ENCODE data around the gene OR4F6. TPM values are rescaled to one million over a fixed set of nuclear protein-coding genes. Genes with fewer than 3 reads are reported as not detected.
"Not testable (repeated sequence)": the region's sequence is repeated elsewhere in the genome, so short reads cannot be mapped to it uniquely, and the experiment has no call there.

OR4F6 gene
- polyA plus RNA-seq, 4 donors: 0.03 TPM; not detected in 3

GRCh38 chr15:101778576-101778975 is 24.7 kb upstream of the OR4F6 start:
- FAIRE-seq; H3K27me3 ChIP-seq (ENCODE audit: control insufficient read depth in 3 of 3, insufficient read depth in 3 of 3, low read length in 3 of 3); DNase-seq; H3K27ac ChIP-seq (ENCODE audit: low read depth in 1 of 3, low read length in 2 of 3); H3K36me3 ChIP-seq (ENCODE audit: control insufficient read depth in 3 of 3, insufficient read depth in 2 of 3, low read depth in 1 of 3, low read length in 3 of 3); H3K4me1 ChIP-seq (ENCODE audit: control insufficient read depth in 3 of 3, insufficient read depth in 2 of 3, low read depth in 1 of 3, low read length in 2 of 3); H3K4me3 ChIP-seq (ENCODE audit: low read depth in 1 of 3, low read length in 3 of 3); H3K9me3 ChIP-seq (ENCODE audit: control insufficient read depth in 2 of 2, insufficient read depth in 1 of 2, low read depth in 1 of 2, low read length in 1 of 2): not testable (repeated sequence)
- WGBS, 3 donors: 80 to 84% (median 81%) methylated on average over 10 of the region's 10 CpGs

- 0% methylated on average over 1 of the region's 1 CpG; no CpG with 5 or more reads in 2 of the 3 donors for WGBS, 3 donors
- not testable (repeated sequence) for H3K9me3 ChIP-seq (ENCODE audit: control insufficient read depth in 2 of 2, insufficient read depth in 1 of 2, low read depth in 1 of 2, low read length in 1 of 2); H3K36me3 ChIP-seq (ENCODE audit: control insufficient read depth in 3 of 3, insufficient read depth in 2 of 3, low read depth in 1 of 3, low read length in 3 of 3); H3K27ac ChIP-seq (ENCODE audit: low read depth in 1 of 3, low read length in 2 of 3); H3K4me1 ChIP-seq (ENCODE audit: control insufficient read depth in 3 of 3, insufficient read depth in 2 of 3, low read depth in 1 of 3, low read length in 2 of 3); H3K4me3 ChIP-seq (ENCODE audit: low read depth in 1 of 3, low read length in 3 of 3); H3K27me3 ChIP-seq (ENCODE audit: control insufficient read depth in 3 of 3, insufficient read depth in 3 of 3, low read length in 3 of 3); FAIRE-seq
- DNase-seq: peak; percentile 17 to 19
These were observed 23.1 kb upstream of the OR4F6 start for GRCh38 chr15:101780225-101780624.

GRCh38 chr15:101781928-101782327 is 21.4 kb upstream of the OR4F6 start:
- no peak for FAIRE-seq

GRCh38 chr15:101784644-101785043 is 18.7 kb upstream of the OR4F6 start:
- Histone ChIP-seq H3K36me3 (ENCODE audit: control insufficient read depth in 3 of 3, insufficient read depth in 2 of 3, low read depth in 1 of 3, low read length in 3 of 3) (no peaks in the 10 kb centered on the region), H3K4me3 (ENCODE audit: low read depth in 1 of 3, low read length in 3 of 3) (no peak overlapping the region), H3K4me1 (ENCODE audit: control insufficient read depth in 3 of 3, insufficient read depth in 2 of 3, low read depth in 1 of 3, low read length in 2 of 3) (no peaks in the 10 kb centered on the region), H3K9me3 (ENCODE audit: control insufficient read depth in 2 of 2, insufficient read depth in 1 of 2, low read depth in 1 of 2, low read length in 1 of 2) (no peaks in the 10 kb centered on the region), H3K27me3 (ENCODE audit: control insufficient read depth in 3 of 3, insufficient read depth in 3 of 3, low read length in 3 of 3) (no peaks in the 10 kb centered on the region), H3K27ac (ENCODE audit: low read depth in 1 of 3, low read length in 2 of 3) (no peak overlapping the region)
- DNase-seq (no peak), FAIRE-seq (no peak)
- 36 to 71% (median 40%) methylated on average over 2 of the region's 2 CpGs for WGBS, 3 donors

More at GRCh38 chr15:101781928-101782327, 21.4 kb upstream of the OR4F6 start:
- Histone ChIP-seq H3K27ac (ENCODE audit: low read depth in 1 of 3, low read length in 2 of 3) (no peak overlapping the region), H3K4me1 (ENCODE audit: control insufficient read depth in 3 of 3, insufficient read depth in 2 of 3, low read depth in 1 of 3, low read length in 2 of 3) (no peaks in the 10 kb centered on the region), H3K4me3 (ENCODE audit: low read depth in 1 of 3, low read length in 3 of 3) (no peak overlapping the region), H3K27me3 (ENCODE audit: control insufficient read depth in 3 of 3, insufficient read depth in 3 of 3, low read length in 3 of 3) (no peaks in the 10 kb centered on the region), H3K36me3 (ENCODE audit: control insufficient read depth in 3 of 3, insufficient read depth in 2 of 3, low read depth in 1 of 3, low read length in 3 of 3) (no peaks in the 10 kb centered on the region), H3K9me3 (ENCODE audit: control insufficient read depth in 2 of 2, insufficient read depth in 1 of 2, low read depth in 1 of 2, low read length in 1 of 2) (no peaks in the 10 kb centered on the region)
- WGBS, 3 donors: 84 to 94% (median 91%) methylated on average over 8 to 9 of the region's 9 CpGs
- DNase-seq: no peak

- not testable (repeated sequence) for DNase-seq; H3K27me3 ChIP-seq (ENCODE audit: control insufficient read depth in 3 of 3, insufficient read depth in 3 of 3, low read length in 3 of 3); FAIRE-seq; H3K4me3 ChIP-seq (ENCODE audit: low read depth in 1 of 3, low read length in 3 of 3); H3K27ac ChIP-seq (ENCODE audit: low read depth in 1 of 3, low read length in 2 of 3); H3K9me3 ChIP-seq (ENCODE audit: control insufficient read depth in 2 of 2, insufficient read depth in 1 of 2, low read depth in 1 of 2, low read length in 1 of 2); H3K4me1 ChIP-seq (ENCODE audit: control insufficient read depth in 3 of 3, insufficient read depth in 2 of 3, low read depth in 1 of 3, low read length in 2 of 3); H3K36me3 ChIP-seq (ENCODE audit: control insufficient read depth in 3 of 3, insufficient read depth in 2 of 3, low read depth in 1 of 3, low read length in 3 of 3)
- WGBS, 3 donors: 72 to 88% (median 76%) methylated on average over 2 of the region's 2 CpGs
These were observed 16.9 kb upstream of the OR4F6 start for GRCh38 chr15:101786422-101786821.

GRCh38 chr15:101788001-101788400 is 15.3 kb upstream of the OR4F6 start:
- not testable (repeated sequence) for H3K4me3 ChIP-seq (ENCODE audit: low read depth in 1 of 3, low read length in 3 of 3); FAIRE-seq; DNase-seq; H3K4me1 ChIP-seq (ENCODE audit: control insufficient read depth in 3 of 3, insufficient read depth in 2 of 3, low read depth in 1 of 3, low read length in 2 of 3); H3K27me3 ChIP-seq (ENCODE audit: control insufficient read depth in 3 of 3, insufficient read depth in 3 of 3, low read length in 3 of 3); H3K36me3 ChIP-seq (ENCODE audit: control insufficient read depth in 3 of 3, insufficient read depth in 2 of 3, low read depth in 1 of 3, low read length in 3 of 3); H3K27ac ChIP-seq (ENCODE audit: low read depth in 1 of 3, low read length in 2 of 3); H3K9me3 ChIP-seq (ENCODE audit: control insufficient read depth in 2 of 2, insufficient read depth in 1 of 2, low read depth in 1 of 2, low read length in 1 of 2)
- 83 to 88% (median 88%) methylated on average over 2 of the region's 2 CpGs for WGBS, 3 donors

GRCh38 chr15:101788503-101789269 is 14.6 kb upstream of the OR4F6 start:
- FAIRE-seq; H3K4me1 ChIP-seq (ENCODE audit: control insufficient read depth in 3 of 3, insufficient read depth in 2 of 3, low read depth in 1 of 3, low read length in 2 of 3); H3K9me3 ChIP-seq (ENCODE audit: control insufficient read depth in 2 of 2, insufficient read depth in 1 of 2, low read depth in 1 of 2, low read length in 1 of 2); H3K36me3 ChIP-seq (ENCODE audit: control insufficient read depth in 3 of 3, insufficient read depth in 2 of 3, low read depth in 1 of 3, low read length in 3 of 3); H3K27ac ChIP-seq (ENCODE audit: low read depth in 1 of 3, low read length in 2 of 3); H3K27me3 ChIP-seq (ENCODE audit: control insufficient read depth in 3 of 3, insufficient read depth in 3 of 3, low read length in 3 of 3); H3K4me3 ChIP-seq (ENCODE audit: low read depth in 1 of 3, low read length in 3 of 3): not testable (repeated sequence)
- 11 to 43% (median 31%) methylated on average over 3 to 5 of the region's 5 CpGs for WGBS, 3 donors
- DNase-seq: peak in 1 of 2 donors; percentile 23

- not testable (repeated sequence) for FAIRE-seq; H3K4me3 ChIP-seq (ENCODE audit: low read depth in 1 of 3, low read length in 3 of 3); H3K4me1 ChIP-seq (ENCODE audit: control insufficient read depth in 3 of 3, insufficient read depth in 2 of 3, low read depth in 1 of 3, low read length in 2 of 3); H3K9me3 ChIP-seq (ENCODE audit: control insufficient read depth in 2 of 2, insufficient read depth in 1 of 2, low read depth in 1 of 2, low read length in 1 of 2); H3K27me3 ChIP-seq (ENCODE audit: control insufficient read depth in 3 of 3, insufficient read depth in 3 of 3, low read length in 3 of 3); H3K36me3 ChIP-seq (ENCODE audit: control insufficient read depth in 3 of 3, insufficient read depth in 2 of 3, low read depth in 1 of 3, low read length in 3 of 3); DNase-seq; H3K27ac ChIP-seq (ENCODE audit: low read depth in 1 of 3, low read length in 2 of 3)
- WGBS, 3 donors: 40 to 60% methylated on average over 1 of the region's 4 CpGs; no CpG with 5 or more reads in 1 of the 3 donors
These were observed 12.6 kb upstream of the OR4F6 start for GRCh38 chr15:101790748-101791147.

GRCh38 chr15:101793981-101794380 is 9.3 kb upstream of the OR4F6 start:
- 57 to 68% (median 64%) methylated on average over 7 of the region's 7 CpGs for WGBS, 3 donors
- not testable (repeated sequence) for H3K4me3 ChIP-seq (ENCODE audit: low read depth in 1 of 3, low read length in 3 of 3); DNase-seq; H3K36me3 ChIP-seq (ENCODE audit: control insufficient read depth in 3 of 3, insufficient read depth in 2 of 3, low read depth in 1 of 3, low read length in 3 of 3); H3K4me1 ChIP-seq (ENCODE audit: control insufficient read depth in 3 of 3, insufficient read depth in 2 of 3, low read depth in 1 of 3, low read length in 2 of 3); H3K27ac ChIP-seq (ENCODE audit: low read depth in 1 of 3, low read length in 2 of 3); FAIRE-seq; H3K27me3 ChIP-seq (ENCODE audit: control insufficient read depth in 3 of 3, insufficient read depth in 3 of 3, low read length in 3 of 3); H3K9me3 ChIP-seq (ENCODE audit: control insufficient read depth in 2 of 2, insufficient read depth in 1 of 2, low read depth in 1 of 2, low read length in 1 of 2)

Data from small intestine (tissue), 7 donors.